SK-N-SH (cell line): ENCODE data around the gene ITGA6. TPM values are rescaled to one million over a fixed set of nuclear protein-coding genes. Genes with fewer than 3 reads are reported as not detected.

Experiments
- CTCF ChIA-PET: fragments of 300-600, 350-600 bp; formaldehyde crosslinking; extraction: SDS; loops from one replicate; lab custom pipeline; 2021; lab: Yijun Ruan, JAX
- POLR2A ChIA-PET: fragments of 350-600 bp; sonication (Branson Sonifier 250); formaldehyde crosslinking; extraction: SDS; loops from one replicate; lab custom pipeline; 2020; ENCODE audit warnings: antibody characterized with exemption, inconsistent platforms; lab: Yijun Ruan, JAX
- DNase-seq: peaks from one replicate; pipeline ENCODE4 v3.0.0; 2012
- H2AFZ ChIP-seq: fragments of 200-600 bp; sonication (generic); 2 replicates; pipeline ENCODE4 v1.8.1; 2016; ENCODE audit warnings: antibody characterized with exemption, mild to moderate bottlenecking, low read depth
- H3F3A ChIP-seq: fragments of 200-600 bp; sonication (generic); replicated peaks from 2 replicates; pipeline ENCODE3; 2016; ENCODE audit warnings: antibody characterized with exemption, mild to moderate bottlenecking; ENCODE audit not compliant: insufficient read depth
- H3K27ac ChIP-seq, 2 experiments: fragments of 200-500 bp in 1 of 2; fragments of 200-600 bp in 1 of 2; sonication (Bioruptor generic) in 1 of 2; sonication (generic), shearing (Covaris generic) in 1 of 2; 2 replicates each; pipeline versions ENCODE4 v1.5.1 to v1.6.1; 2014 to 2016; ENCODE audit warnings: low read depth in 2 of 2, inconsistent platforms in 1 of 2, low read length in 1 of 2, mild to moderate bottlenecking in 1 of 2, mixed read lengths in 1 of 2
- H3K27me3 ChIP-seq: fragments of 200-600 bp; sonication (generic), shearing (Covaris generic); 2 replicates; pipeline ENCODE4 v1.6.1; 2016; ENCODE audit warnings: mixed run types; ENCODE audit not compliant: insufficient read depth
- H3K36me3 ChIP-seq, 2 experiments: fragments of 200-500 bp in 1 of 2; fragments of 200-600 bp in 1 of 2; sonication (Bioruptor generic) in 1 of 2; sonication (generic) in 1 of 2; replicated peaks in 1 of 2; 2 replicates each; pipeline versions ENCODE3 to v1.5.1; 2014 to 2016; ENCODE audit warnings: low read length in 1 of 2, mild to moderate bottlenecking in 1 of 2; ENCODE audit not compliant: insufficient read depth in 2 of 2, control insufficient read depth in 1 of 2
- H3K4me1 ChIP-seq, 2 experiments: fragments of 200-500 bp in 1 of 2; fragments of 200-600 bp in 1 of 2; sonication (Bioruptor generic) in 1 of 2; sonication (generic), shearing (Covaris generic) in 1 of 2; 2 replicates each; pipeline versions ENCODE4 v1.5.1 to v1.6.1; 2014 to 2016; ENCODE audit warnings: low read depth in 1 of 2, low read length in 1 of 2, mixed run types in 1 of 2; ENCODE audit not compliant: insufficient read depth in 2 of 2, control insufficient read depth in 1 of 2
- H3K4me2 ChIP-seq: fragments of 200-600 bp; sonication (generic), shearing (Covaris generic); 2 replicates; pipeline ENCODE4 v1.6.1; 2017; ENCODE audit warnings: mixed run types
- H3K4me3 ChIP-seq, 2 experiments: fragments of 200-500 bp in 1 of 2; fragments of 200-600 bp in 1 of 2; sonication (Bioruptor generic) in 1 of 2; sonication (generic), shearing (Covaris generic) in 1 of 2; 2 replicates each; pipeline versions ENCODE4 v1.5.1 to v1.8.1; 2014 to 2016; ENCODE audit warnings: low read depth in 2 of 2, inconsistent platforms in 1 of 2, low read length in 1 of 2, mild to moderate bottlenecking in 1 of 2, mixed read lengths in 1 of 2, moderate library complexity in 1 of 2
- H3K79me2 ChIP-seq: fragments of 200-600 bp; sonication (generic); 2 replicates; pipeline ENCODE4 v1.8.1; 2017; ENCODE audit warnings: mild to moderate bottlenecking; ENCODE audit not compliant: insufficient read depth
- H3K9ac ChIP-seq: fragments of 200-600 bp; sonication (generic); 2 replicates; pipeline ENCODE4 v1.6.1; 2017; ENCODE audit warnings: mixed run types
- H3K9me2 ChIP-seq: fragments of 200-600 bp; sonication (generic); 2 replicates; pipeline ENCODE4 v1.6.1; 2017; ENCODE audit warnings: mixed run types
- H3K9me3 ChIP-seq: fragments of 200-600 bp; sonication (generic); 2 replicates; pipeline ENCODE4 v1.6.1; 2017; ENCODE audit warnings: mixed run types, mild to moderate bottlenecking, moderate library complexity
- H4K20me1 ChIP-seq: fragments of 200-600 bp; sonication (generic); 2 replicates; pipeline ENCODE4 v1.6.1; 2017; ENCODE audit warnings: mild to moderate bottlenecking, mixed run types; ENCODE audit not compliant: insufficient read depth
- CHD2 ChIP-seq: fragments of 150-350 bp; IDR thresholded peaks from 2 replicates; pipeline ENCODE4 v1.6.1; 2018; ENCODE audit warnings: low read length; ENCODE audit not compliant: partially characterized antibody
- ELF1 ChIP-seq: IDR thresholded peaks from 2 replicates; pipeline ENCODE4 v1.4.0; 2012
- EP300 ChIP-seq, 2 experiments: IDR thresholded peaks; 2 replicates each; pipeline versions ENCODE4 v1.4.0 to v1.6.1; 2012; ENCODE audit warnings: borderline replicate concordance in 1 of 2, low read depth in 1 of 2, low read length in 1 of 2
- EZH2phosphoT487 ChIP-seq: fragments of 200-600 bp; sonication (generic); IDR thresholded peaks from 2 replicates; pipeline ENCODE4 v1.6.1; 2017; ENCODE audit warnings: low read depth, mixed run types, mild to moderate bottlenecking, antibody characterized with exemption, moderate library complexity, borderline replicate concordance
- FOSL2 ChIP-seq: IDR thresholded peaks from 2 replicates; pipeline ENCODE4 v1.4.0; 2012; ENCODE audit warnings: low read depth, mild to moderate bottlenecking, moderate library complexity, borderline replicate concordance
- GABPA ChIP-seq: IDR thresholded peaks from 2 replicates; pipeline ENCODE4 v1.4.0; 2012; ENCODE audit warnings: low read depth, mild to moderate bottlenecking
- GATA2 ChIP-seq: sonication (generic); formaldehyde crosslinking; IDR thresholded peaks from 2 replicates; pipeline ENCODE4 v1.5.0; 2020; ENCODE audit warnings: mild to moderate bottlenecking, missing genetic modification reagents
- JUND ChIP-seq: IDR thresholded peaks from 2 replicates; pipeline ENCODE4 v1.4.0; 2012
- NFIC ChIP-seq: IDR thresholded peaks from 2 replicates; pipeline ENCODE4 v1.4.0; 2012; ENCODE audit warnings: borderline replicate concordance
- NRF1 ChIP-seq: IDR thresholded peaks from 2 replicates; pipeline ENCODE4 v1.6.1; 2012; ENCODE audit warnings: low read depth, mild to moderate bottlenecking, low read length
- RAD21 ChIP-seq: IDR thresholded peaks from 2 replicates; pipeline ENCODE4 v1.6.1; 2012; ENCODE audit warnings: mild to moderate bottlenecking, low read length
- RCOR1 ChIP-seq: fragments of 150-350 bp; IDR thresholded peaks from 2 replicates; pipeline ENCODE4 v1.6.1; 2017; ENCODE audit warnings: antibody characterized with exemption, low read length
- RFX5 ChIP-seq: IDR thresholded peaks from 2 replicates; pipeline ENCODE4 v1.6.1; 2012; ENCODE audit warnings: mild to moderate bottlenecking, improper control_type of control experiment, low read length
- RXRA ChIP-seq: IDR thresholded peaks from 2 replicates; pipeline ENCODE4 v1.4.0; 2012; ENCODE audit warnings: low read depth, mild to moderate bottlenecking, borderline replicate concordance
- TAF1 ChIP-seq: IDR thresholded peaks from 2 replicates; pipeline ENCODE4 v1.6.1; 2012; ENCODE audit warnings: low read depth, mild to moderate bottlenecking, low read length, moderate library complexity, borderline replicate concordance
- TCF12 ChIP-seq: IDR thresholded peaks from 2 replicates; pipeline ENCODE4 v1.4.0; 2012
- TEAD4 ChIP-seq: IDR thresholded peaks from 2 replicates; pipeline ENCODE4 v1.4.0; 2012; ENCODE audit warnings: mild to moderate bottlenecking, borderline replicate concordance; ENCODE audit not compliant: insufficient read depth
- YY1 ChIP-seq: IDR thresholded peaks from 2 replicates; pipeline ENCODE4 v1.4.0; 2012; ENCODE audit warnings: low read depth, mild to moderate bottlenecking
- WGBS: methylation state at CpG from one replicate; pipeline ENCODE4 v1.1.6; 2017; ENCODE audit warnings: low lambda C conversion rate; 5-methylcytosine and 5-hydroxymethylcytosine counted together
- polyA plus RNA-seq, 3 experiments: library from polyadenylated mRNA; depleted of rRNA; stranded (reverse); fragments of >200 nt; gene quantifications; 2 replicates each; pipeline ENCODE4 v1.2.3, GENCODE V29; 2012
- TF ChIP-seq, protein P1 (sequence below): fragments of 200-600 bp; sonication (generic); IDR thresholded peaks from 2 replicates; pipeline ENCODE4 v1.6.1; 2017; ENCODE audit warnings: antibody characterized with exemption, mild to moderate bottlenecking, moderate library complexity
- TF ChIP-seq, protein P2 (sequence below): fragments of 150-350 bp; IDR thresholded peaks from 2 replicates; pipeline ENCODE4 v1.6.1; 2016; ENCODE audit warnings: mild to moderate bottlenecking, low read depth, low read length
- TF ChIP-seq, protein P3 (sequence below): IDR thresholded peaks from 2 replicates; pipeline ENCODE4 v1.4.0; 2012; ENCODE audit warnings: low read depth, borderline replicate concordance

ITGA6 gene
- polyA plus RNA-seq, 1 of the 3 experiments (the other 2 are of a cell fraction), result 26.0 TPM

DNA sequence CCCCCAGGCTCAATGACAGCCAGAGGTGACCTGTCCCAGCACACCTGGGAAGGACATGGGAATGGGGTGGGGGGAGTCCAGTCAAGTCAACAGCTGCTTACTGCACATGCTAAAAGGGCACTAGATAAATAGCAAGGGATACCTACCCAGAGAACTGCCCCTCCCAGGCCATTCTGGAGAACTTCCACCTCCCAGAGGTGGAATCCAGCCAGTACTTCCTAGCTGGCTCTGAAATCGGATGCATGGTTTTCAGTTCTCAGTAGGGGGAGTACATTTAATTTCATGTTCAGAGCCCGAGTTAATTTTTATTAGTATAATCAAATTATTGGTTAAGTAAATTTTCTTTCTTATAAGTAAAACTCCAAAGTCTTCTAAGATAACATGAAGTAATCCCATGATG is 28.9 kb upstream of the ITGA6 start:
- no peaks in the 10 kb centered on the region for H3K9me3 ChIP-seq
- no peaks in the 10 kb centered on the region for H3K27me3 ChIP-seq
- TF ChIP-seq RFX5 (no peak), FOSL2 (no peak), JUND (no peak), TEAD4 (no peak), EZH2phosphoT487 (no peak), NFIC (no peak), EP300 (IDR thresholded peaks at IDR 0.05; ENCODE audit: borderline replicate concordance in 1 of 2, low read depth in 1 of 2, low read length in 1 of 2) (no peak), CHD2 (no peak), TAF1 (no peak), GABPA (no peak), YY1 (no peak), TCF12 (no peak)
- TF ChIP-seq, protein P1, sequence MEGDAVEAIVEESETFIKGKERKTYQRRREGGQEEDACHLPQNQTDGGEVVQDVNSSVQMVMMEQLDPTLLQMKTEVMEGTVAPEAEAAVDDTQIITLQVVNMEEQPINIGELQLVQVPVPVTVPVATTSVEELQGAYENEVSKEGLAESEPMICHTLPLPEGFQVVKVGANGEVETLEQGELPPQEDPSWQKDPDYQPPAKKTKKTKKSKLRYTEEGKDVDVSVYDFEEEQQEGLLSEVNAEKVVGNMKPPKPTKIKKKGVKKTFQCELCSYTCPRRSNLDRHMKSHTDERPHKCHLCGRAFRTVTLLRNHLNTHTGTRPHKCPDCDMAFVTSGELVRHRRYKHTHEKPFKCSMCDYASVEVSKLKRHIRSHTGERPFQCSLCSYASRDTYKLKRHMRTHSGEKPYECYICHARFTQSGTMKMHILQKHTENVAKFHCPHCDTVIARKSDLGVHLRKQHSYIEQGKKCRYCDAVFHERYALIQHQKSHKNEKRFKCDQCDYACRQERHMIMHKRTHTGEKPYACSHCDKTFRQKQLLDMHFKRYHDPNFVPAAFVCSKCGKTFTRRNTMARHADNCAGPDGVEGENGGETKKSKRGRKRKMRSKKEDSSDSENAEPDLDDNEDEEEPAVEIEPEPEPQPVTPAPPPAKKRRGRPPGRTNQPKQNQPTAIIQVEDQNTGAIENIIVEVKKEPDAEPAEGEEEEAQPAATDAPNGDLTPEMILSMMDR, result no peak
- TF ChIP-seq, protein P2, sequence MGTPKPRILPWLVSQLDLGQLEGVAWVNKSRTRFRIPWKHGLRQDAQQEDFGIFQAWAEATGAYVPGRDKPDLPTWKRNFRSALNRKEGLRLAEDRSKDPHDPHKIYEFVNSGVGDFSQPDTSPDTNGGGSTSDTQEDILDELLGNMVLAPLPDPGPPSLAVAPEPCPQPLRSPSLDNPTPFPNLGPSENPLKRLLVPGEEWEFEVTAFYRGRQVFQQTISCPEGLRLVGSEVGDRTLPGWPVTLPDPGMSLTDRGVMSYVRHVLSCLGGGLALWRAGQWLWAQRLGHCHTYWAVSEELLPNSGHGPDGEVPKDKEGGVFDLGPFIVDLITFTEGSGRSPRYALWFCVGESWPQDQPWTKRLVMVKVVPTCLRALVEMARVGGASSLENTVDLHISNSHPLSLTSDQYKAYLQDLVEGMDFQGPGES, result no peak
- TF ChIP-seq, protein P3, sequence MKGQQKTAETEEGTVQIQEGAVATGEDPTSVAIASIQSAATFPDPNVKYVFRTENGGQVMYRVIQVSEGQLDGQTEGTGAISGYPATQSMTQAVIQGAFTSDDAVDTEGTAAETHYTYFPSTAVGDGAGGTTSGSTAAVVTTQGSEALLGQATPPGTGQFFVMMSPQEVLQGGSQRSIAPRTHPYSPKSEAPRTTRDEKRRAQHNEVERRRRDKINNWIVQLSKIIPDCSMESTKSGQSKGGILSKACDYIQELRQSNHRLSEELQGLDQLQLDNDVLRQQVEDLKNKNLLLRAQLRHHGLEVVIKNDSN, result no peak
- ChIA-PET CTCF (interaction anchor here (1.4 kb wide), 1 partner anchor 9 kb away, joined by 5 read pairs; no protein-coding TSS in a partner anchor), POLR2A (no interaction called here)
- no peak overlapping the region for H3K27ac ChIP-seq
- no peaks in the 10 kb centered on the region for H4K20me1 ChIP-seq
- 41% methylated on average over 2 of the region's 2 CpGs for WGBS
- no peak overlapping the region for H3K9ac ChIP-seq
- H3K79me2 ChIP-seq, result no peaks in the 10 kb centered on the region
- H3K4me1 ChIP-seq, result no peaks in the 10 kb centered on the region
- H3K4me2 ChIP-seq, result no peak overlapping the region
- no peaks in the 10 kb centered on the region for H3K36me3 ChIP-seq
- H2AFZ ChIP-seq, result no peak overlapping the region
- DNase-seq, result no peak
- no peaks in the 10 kb centered on the region for H3F3A ChIP-seq
- H3K4me3 ChIP-seq, result no peak overlapping the region
- H3K9me2 ChIP-seq, result no peaks in the 10 kb centered on the region

DNA sequence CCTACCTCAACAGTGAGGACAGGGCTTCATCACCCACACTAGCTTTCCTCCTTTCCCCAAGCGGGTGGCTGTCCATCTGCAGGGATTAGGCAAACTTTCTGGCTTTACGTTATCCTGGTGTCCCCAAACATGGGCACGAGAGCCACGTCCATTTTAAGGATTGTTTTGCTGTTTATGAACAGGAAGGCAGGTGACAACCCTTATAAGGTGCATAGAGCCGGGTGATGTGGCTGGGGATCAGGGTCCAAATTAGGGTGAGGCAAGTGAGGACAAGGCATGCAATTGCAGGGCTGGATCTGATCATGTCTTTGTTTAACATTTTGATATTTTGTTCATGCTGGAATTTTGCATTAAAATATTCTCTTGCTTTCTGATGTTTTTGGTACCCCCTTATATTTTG is 27.6 kb upstream of the ITGA6 start:
- H3K27ac ChIP-seq, result no peak overlapping the region
- H3K9me2 ChIP-seq, result no peaks in the 10 kb centered on the region
- no peaks in the 10 kb centered on the region for H3K36me3 ChIP-seq
- H3K9me3 ChIP-seq, result no peaks in the 10 kb centered on the region
- H2AFZ ChIP-seq, result no peak overlapping the region
- H3F3A ChIP-seq, result peaks cover 7% of the 10 kb centered on the region
- no peaks in the 10 kb centered on the region for H3K27me3 ChIP-seq
- no peaks in the 10 kb centered on the region; a peak in 1 of 4 replicates for H3K4me1 ChIP-seq
- no peaks in the 10 kb centered on the region for H3K79me2 ChIP-seq
- CTCF ChIA-PET, result no interaction called here
- no peak overlapping the region for H3K4me2 ChIP-seq
- no peak for DNase-seq
- H3K4me3 ChIP-seq, result no peak overlapping the region
- H4K20me1 ChIP-seq, result no peaks in the 10 kb centered on the region
- 75% methylated on average over 5 of the region's 5 CpGs for WGBS
- POLR2A ChIA-PET, result no interaction called here
- H3K9ac ChIP-seq, result no peak overlapping the region
- no peak for TF ChIP-seq EP300 (IDR thresholded peaks at IDR 0.05; ENCODE audit: borderline replicate concordance in 1 of 2, low read depth in 1 of 2, low read length in 1 of 2)
- TF ChIP-seq RCOR1, result no peak
- no peak for TF ChIP-seq NRF1
- TF ChIP-seq RAD21, result no peak
- no peak for TF ChIP-seq ELF1
- TF ChIP-seq RFX5, result no peak
- no peak for TF ChIP-seq NFIC
- TF ChIP-seq EZH2phosphoT487, result no peak
- TF ChIP-seq, protein P3, result no peak
- TF ChIP-seq RXRA, result no peak
- TF ChIP-seq GATA2 (CRISPR knock-in tag), result no peak
